ENCODE measurements around the gene GLRX2.

DNA sequence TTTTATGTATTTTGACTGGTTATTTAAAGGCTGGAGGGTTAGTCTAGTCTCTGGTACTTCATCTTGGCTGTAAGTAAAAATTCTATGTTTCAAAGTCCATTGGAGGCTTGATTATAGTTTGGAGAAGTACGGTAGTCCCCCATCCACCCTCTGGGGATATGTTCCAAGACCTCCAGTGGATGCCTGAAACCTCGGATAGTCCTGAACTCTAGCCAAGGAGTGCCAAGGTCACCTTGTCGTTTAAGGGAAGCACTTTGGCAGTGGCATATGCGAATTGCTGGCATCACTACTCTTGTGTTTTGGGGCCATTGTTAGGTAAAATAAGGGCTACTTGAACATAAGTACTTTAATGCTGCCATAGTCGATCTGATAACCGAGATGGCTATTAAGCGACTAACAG is 35.0 kb upstream of the GLRX2 start:
- TF ChIP-seq POLR2A (IDR thresholded peaks at IDR 0.05): no peak
- TF ChIP-seq, protein P1, sequence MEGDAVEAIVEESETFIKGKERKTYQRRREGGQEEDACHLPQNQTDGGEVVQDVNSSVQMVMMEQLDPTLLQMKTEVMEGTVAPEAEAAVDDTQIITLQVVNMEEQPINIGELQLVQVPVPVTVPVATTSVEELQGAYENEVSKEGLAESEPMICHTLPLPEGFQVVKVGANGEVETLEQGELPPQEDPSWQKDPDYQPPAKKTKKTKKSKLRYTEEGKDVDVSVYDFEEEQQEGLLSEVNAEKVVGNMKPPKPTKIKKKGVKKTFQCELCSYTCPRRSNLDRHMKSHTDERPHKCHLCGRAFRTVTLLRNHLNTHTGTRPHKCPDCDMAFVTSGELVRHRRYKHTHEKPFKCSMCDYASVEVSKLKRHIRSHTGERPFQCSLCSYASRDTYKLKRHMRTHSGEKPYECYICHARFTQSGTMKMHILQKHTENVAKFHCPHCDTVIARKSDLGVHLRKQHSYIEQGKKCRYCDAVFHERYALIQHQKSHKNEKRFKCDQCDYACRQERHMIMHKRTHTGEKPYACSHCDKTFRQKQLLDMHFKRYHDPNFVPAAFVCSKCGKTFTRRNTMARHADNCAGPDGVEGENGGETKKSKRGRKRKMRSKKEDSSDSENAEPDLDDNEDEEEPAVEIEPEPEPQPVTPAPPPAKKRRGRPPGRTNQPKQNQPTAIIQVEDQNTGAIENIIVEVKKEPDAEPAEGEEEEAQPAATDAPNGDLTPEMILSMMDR (IDR thresholded peaks at IDR 0.05): no peak

Data from ovary (tissue), 3 donors.